DMS53 treated with DMSO at 0.1 percent for 48 hours (cell line): Measurements from ENCODE around the gene MYOG.

Experiments used
- DNase-seq: peaks from one replicate; lab custom pipeline; 2025; ENCODE audit not compliant: unreplicated experiment; lab: John Stamatoyannopoulos, UW

MYOG gene

GRCh38 chr1:203073469-203073868 lies 12.3 kb downstream of the MYOG start:
- no peak for DNase-seq

DNA sequence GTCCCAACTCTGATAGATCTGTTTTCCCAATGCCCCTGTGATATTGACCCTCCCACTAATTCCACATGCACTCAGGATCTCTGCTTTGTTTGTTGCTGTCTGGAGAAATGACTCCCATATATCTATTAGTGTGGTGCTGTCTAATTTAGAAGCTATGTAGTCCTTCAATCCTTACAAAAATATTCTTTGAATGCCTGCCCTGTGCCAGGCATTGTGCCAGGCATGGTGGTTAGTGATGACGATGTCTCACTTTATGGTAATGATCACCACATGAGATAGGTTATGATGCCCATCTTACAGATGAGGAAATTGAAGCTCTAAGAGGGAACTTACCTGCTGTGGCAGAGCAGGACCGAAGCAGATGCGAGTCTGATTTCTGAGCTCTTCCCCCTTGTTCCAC lies 12.9 kb downstream of the MYOG start:
- no peak for DNase-seq

- DNase-seq = no peak
These were observed 13.7 kb downstream of the MYOG start for GRCh38 chr1:203072002-203072602.

DNA sequence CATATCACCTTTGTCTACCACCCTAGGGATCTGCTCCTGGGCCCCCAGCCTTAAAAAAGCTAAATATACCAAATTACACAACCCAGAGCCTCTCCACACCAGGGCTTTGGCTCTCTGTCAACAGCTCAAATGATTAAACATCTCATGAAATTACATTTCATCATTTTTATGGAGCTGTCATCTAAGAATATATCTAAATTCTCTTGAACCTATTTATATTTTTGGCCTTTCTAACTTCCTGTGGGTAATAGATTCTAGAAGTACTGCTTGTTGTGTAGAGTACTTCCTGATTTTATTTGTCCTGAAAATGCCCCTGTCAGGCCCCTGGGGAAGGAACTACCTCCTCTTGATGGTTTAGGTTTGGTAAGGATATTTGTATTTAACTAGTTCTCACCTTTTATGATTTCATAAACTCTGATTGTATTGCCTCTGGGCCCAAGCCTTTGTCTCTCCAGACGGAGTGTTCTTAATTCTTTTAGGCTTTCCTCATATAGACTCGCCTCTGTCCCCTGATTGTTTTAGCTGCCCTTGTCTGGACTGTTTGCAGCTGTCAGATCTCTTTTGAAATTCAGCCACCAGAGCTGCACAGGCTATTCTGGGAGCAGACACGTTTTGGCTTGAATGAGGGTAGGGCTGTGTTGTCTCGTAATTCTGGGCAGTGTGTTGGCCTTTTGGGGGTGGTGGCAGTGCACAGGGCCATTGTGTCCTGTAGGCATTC lies 16.6 kb downstream of the MYOG start:
- DNase-seq = no peak

- no peak for DNase-seq
These were observed 18.8 kb downstream of the MYOG start for GRCh38 chr1:203066965-203067364.

DNA sequence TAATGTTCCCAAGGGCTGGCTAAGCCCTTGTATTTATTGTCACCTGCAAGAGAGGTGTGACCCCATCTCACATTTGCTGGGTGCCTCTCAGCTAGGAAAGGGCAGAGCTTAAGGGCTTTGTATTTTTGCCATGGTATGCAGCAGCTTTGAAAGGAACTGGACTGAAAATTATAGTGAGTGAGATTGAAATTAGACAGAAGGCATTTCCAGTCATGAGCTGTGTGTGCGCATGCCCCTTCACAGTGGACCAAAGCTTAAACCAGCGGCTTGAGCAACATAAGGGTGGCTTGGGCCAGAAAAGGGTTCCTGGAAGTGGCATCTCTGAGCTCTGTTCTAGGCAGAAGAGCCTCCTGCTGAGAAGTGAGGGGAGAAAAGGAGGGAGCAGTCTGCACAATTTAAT lies 19.8 kb downstream of the MYOG start:
- DNase-seq = no peak

- no peak for DNase-seq
These were observed 20.6 kb downstream of the MYOG start for GRCh38 chr1:203065191-203065590.

DNA sequence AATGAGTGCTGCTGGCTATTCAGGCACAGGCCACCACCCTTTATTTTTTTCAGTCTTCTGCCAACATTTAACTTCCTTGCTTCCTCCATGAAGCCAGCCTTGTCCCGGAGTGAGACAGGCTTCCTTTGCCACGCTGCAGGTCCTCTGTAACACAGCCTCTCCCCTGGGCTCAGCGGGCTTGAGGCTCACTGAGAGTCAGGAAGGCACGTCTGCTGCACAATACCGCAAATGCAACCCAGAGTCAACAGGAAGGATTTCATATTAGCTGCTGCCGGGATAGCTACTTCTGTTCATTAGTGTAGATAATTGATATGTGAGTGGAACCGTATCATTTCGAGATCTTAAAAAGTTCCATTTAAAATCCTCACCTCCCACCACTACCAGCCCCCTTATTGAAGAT lies 22.5 kb downstream of the MYOG start:
- no peak for DNase-seq

- DNase-seq = no peak
These were observed 25.7 kb downstream of the MYOG start for GRCh38 chr1:203060115-203060514.

DNA sequence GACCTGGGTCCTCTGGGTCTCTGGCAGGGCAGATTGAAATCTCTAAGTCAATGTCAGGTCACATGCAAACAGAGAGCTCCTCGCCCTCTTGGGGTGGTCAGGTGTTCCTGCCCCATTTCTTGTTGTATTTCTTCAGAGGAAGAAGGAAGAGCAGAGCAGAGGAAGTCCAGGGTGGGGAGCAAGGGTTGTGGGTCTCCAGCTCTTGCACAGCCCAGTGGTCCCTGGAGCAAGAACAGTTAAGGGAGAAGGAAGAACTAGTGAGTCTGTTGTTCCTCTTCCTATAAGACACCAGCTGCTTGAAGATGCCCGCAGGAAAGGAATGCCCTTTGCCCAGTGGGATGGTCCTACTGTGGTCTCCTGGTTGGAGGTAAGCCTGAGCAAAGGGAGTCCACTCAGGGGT lies 26.3 kb downstream of the MYOG start:
- DNase-seq = no peak

DNA sequence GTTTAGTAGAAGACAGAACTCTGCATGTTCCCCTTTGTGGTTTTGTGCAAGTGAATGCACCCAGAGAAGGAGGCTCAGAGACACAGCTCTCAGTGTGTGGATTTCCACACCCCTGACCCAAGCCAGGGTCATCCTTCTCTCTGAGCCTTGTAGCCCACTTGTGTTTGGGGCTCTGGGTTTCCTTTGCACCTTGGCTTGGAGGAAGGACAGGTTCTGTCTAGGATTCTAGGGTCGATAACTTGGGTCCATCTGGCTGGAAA lies 27.2 kb downstream of the MYOG start:
- DNase-seq = no peak

- DNase-seq = no peak
These were observed 27.7 kb downstream of the MYOG start for GRCh38 chr1:203057911-203058675.

GRCh38 chr1:203056516-203056915 lies 29.3 kb downstream of the MYOG start:
- DNase-seq = no peak

DNA sequence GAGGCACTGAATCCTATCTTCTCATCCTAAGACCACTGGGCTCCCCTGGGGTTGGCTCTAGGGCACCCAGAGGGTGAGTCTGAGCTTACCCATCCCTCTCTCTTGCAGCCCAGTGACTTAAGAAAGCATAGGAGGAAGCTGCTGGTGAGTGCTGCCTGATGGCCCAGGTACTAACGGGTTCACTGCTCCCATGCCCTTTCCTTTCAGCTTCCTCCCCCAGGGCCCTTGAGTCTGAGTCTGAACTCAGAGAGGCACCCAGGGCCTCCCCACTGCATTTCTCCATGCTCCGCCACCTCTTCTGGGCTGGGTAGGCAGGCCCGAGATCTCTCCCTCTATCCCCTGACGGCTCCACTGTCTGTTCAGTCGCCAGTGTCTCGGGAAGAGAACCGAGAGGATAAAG lies 29.8 kb downstream of the MYOG start:
- DNase-seq = no peak

DNA sequence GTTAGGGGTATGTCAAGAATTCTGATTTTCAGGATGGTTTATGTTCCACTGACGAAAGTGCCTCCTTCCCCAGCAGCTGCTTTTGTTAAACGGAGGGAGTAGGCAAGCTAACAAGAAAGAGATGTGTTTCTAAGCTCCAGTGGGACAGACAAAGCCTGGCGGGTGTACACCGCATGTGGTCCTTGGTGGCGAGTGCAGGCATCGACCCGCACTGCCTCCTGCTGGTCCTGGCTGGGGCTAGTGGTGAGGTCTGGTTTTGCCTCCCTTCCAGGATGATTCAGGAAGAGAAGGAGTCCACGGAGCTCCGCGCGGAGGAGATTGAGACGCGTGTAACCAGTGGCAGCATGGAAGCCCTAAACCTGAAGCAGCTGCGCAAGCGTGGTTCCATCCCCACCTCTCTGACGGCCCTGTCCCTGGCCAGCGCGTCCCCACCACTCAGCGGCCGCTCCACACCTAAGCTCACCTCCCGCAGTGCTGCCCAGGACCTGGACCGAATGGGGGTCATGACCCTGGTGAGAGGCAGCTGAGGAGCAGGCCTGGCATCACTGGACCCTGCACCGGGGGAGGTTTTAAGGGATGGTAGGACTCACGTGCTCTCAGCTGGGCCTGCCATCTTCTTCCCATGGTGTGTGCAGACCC lies 30.5 kb downstream of the MYOG start:
- no peak for DNase-seq

- no peak for DNase-seq
These were observed 31.2 kb downstream of the MYOG start for GRCh38 chr1:203054642-203055041.

DNA sequence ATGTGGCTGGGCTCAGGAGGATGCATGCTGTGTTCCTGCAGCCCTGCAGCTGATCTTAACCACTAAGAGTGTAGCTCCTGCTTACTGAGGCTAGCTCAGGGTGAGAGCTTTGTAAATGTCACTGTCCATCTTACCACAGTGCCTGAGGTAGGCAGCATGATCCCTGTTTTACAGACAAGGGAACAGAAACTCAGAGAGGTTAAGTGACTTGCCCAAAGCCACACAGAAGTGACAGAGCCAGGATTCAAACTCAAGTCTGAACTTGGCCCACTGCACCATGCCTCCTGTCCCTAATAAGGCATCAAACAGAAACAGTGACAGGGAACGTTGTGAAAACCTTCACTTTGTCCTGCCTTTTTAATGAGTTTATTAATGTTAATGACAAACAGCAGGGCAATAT lies 31.6 kb downstream of the MYOG start:
- DNase-seq = no peak

DNA sequence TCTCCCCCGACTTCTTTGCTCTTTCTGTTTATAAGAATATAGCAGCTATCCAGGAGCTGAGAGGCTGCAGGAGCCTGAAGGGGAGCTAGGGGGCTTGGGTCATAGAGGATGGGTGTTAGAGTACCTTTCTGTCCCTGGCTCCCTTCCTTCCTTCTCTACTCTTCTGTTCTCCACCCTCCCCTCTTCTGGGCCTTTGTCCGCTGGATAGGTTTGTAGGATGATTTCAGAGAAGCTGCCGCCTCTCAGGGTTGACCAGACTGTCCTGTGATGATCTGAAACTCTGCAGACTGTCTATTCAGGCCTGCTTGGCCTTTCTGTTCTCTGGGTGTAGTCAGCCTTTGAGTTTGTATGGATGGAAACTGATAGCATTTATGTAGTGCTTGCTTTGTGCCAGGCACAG lies 33.2 kb downstream of the MYOG start:
- DNase-seq = no peak

DNA sequence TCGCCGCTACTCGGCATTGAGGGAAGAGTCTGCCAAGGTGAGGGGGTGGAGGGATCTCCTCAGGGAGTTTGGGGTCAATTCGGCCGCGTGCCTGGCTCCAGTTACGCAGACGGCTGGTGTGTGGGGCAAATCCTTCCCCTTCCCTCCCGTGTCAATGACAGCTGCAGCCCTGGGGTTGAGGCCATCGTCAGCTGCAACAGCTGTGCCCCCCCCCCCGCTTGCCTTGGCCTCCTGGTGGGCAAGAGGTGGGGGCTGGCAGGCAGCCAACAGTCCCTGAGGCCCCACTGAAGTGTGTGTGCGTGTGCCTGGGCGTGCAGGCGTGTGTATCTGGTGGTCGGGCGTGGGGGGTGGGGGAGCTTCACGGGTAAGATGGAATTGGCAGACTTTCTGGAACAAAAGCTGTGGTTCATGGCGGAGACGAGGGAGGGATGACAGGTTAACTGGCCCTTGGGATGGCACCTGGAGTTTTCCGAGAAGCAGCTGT lies 33.9 kb downstream of the MYOG start:
- DNase-seq = no peak

- DNase-seq = no peak
These were observed 35.0 kb downstream of the MYOG start for GRCh38 chr1:203050826-203051225.

- DNase-seq = no peak
These were observed 36.1 kb downstream of the MYOG start for GRCh38 chr1:203049576-203050180.

DNA sequence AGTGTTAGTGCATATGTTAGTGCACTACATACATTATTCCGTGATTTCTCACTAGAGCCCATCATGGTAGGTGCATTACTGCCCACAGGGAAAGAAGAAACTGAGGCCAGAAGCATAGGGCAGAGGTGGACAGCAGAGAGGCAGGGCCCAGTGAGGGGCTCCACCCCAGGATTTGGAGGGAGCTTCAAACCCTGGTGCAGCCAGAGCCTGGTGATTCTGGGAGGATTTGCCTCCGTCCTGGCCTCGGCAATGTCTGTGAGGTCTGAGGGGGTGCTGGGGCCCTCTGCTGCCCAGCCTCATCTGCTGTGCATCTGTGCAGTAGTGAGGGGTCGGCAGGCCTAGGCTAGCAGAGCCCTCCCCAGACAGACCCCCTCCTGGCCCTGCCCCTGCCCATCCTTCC lies 36.7 kb downstream of the MYOG start:
- no peak for DNase-seq
